AG04450 (cell line): Measurements from ENCODE around the gene ABTB1. TPM values are rescaled to one million over a fixed set of nuclear protein-coding genes. Genes with fewer than 3 reads are reported as not detected.

Experiments
- CTCF ChIA-PET: fragments of 300-600, 350-600 bp; formaldehyde crosslinking; extraction: SDS; loops from one replicate; lab custom pipeline; 2022; ENCODE audit warnings: antibody characterized with exemption, inconsistent platforms; lab: Charles Lee
- POLR2A ChIA-PET: fragments of 350-600 bp; formaldehyde crosslinking; extraction: SDS; loops from one replicate; lab custom pipeline; 2021; ENCODE audit warnings: antibody characterized with exemption, inconsistent platforms; lab: Yijun Ruan, JAX
- DNase-seq: peaks from one replicate; pipeline ENCODE4 v3.0.0-alpha.2; 2011; ENCODE audit warnings: low read depth, low spot score
- H3K27ac ChIP-seq: one replicate; pipeline ENCODE4 v1.5.1; 2012; ENCODE audit warnings: low read depth, low read length, control low read depth
- H3K27me3 ChIP-seq: one replicate; pipeline ENCODE4 v1.6.0; 2012; ENCODE audit warnings: low read length; ENCODE audit not compliant: control insufficient read depth, insufficient read depth
- H3K4me3 ChIP-seq: 2 replicates; pipeline ENCODE4 v1.5.1; 2011; ENCODE audit warnings: mild to moderate bottlenecking, low read depth, low read length, control low read depth
- H3K9me3 ChIP-seq: 2 replicates; pipeline ENCODE4 v1.5.1; 2012; ENCODE audit warnings: low read length; ENCODE audit not compliant: control insufficient read depth, insufficient read depth
- CTCF ChIP-seq: IDR thresholded peaks from 2 replicates; pipeline ENCODE4 v1.5.1; 2011; ENCODE audit warnings: low read depth, low read length, control low read depth, inconsistent platforms
- polyA plus RNA-seq: library from polyadenylated mRNA; depleted of rRNA; stranded (reverse); fragments of >200 nt; gene quantifications from 2 replicates; pipeline ENCODE4 v1.2.3, GENCODE V29; 2011

The ABTB1 gene
- polyA plus RNA-seq, 1 experiment = 15.5 TPM

- no peaks in the 10 kb centered on the region; the same call in 1 of the 2 replicates for H3K9me3 ChIP-seq
- H3K27me3 ChIP-seq = no peaks in the 10 kb centered on the region
- ChIA-PET CTCF (no interaction called here), POLR2A (no interaction called here)
- TF ChIP-seq CTCF = no peak
- no peak overlapping the region for H3K4me3 ChIP-seq
- H3K27ac ChIP-seq = no peak overlapping the region
- no peak for DNase-seq
Observed at GRCh38 chr3:127674790-127675189, 2.0 kb downstream of the ABTB1 start.

DNA sequence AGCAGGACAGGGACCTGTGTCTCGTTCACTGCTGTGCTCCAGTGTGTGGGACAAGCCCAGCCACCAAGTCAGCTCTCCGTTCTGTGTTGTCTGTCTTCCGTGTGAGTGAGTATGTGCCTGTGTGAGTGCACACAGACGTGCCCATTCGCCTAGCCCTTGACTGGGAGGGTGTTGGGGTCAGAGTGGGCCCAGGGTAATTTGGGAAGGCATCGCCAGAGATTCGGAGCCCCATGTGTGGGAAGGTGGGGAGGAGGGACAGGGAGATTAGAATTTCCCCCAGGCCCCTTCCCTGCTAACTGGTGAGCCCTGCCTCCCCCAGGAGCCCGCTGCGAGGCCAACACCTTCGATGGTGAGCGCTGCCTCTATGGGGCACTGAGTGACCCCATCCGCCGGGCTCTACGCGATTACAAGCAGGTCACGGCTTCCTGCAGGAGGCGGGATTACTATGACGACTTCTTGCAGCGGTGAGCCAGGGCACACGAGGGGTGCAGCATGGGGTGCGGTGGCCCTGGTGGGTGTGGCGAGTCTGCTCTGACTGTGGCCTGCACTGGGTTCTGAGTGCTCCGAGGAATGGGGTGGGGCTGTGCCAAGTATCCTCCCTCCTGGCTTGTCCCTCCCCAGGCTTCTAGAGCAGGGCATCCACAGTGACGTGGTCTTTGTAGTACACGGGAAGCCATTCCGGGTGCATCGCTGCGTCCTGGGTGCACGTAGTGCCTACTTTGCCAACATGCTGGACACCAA is 3.1 kb downstream of the ABTB1 start:
- POLR2A ChIA-PET = no interaction called here
- Histone ChIP-seq H3K4me3 (no peak overlapping the region), H3K27ac (no peak overlapping the region), H3K9me3 (no peaks in the 10 kb centered on the region; the same call in 1 of the 2 replicates), H3K27me3 (no peaks in the 10 kb centered on the region)
- DNase-seq = no peak
- CTCF ChIA-PET = no interaction called here
- TF ChIP-seq CTCF = no peak

DNA sequence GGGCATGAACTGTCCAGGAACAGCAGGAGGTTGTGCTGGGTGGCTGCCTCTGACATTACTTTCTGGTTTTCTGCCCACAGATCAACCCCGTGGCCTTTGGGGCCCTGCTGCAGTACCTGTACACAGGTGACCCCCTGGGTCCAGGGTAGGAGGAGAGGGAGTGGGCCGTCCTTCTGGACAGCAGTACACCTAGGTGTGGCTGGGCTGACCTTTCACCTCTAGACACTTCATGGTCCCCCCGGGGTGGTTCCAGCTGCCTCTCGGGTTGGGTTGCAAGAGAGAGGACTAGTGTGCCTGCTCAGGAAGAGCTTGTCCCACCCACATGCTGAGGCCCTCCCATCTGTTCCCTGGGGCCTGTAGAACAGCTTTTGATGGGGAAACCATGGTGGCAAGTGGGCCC is 3.7 kb downstream of the ABTB1 start:
- Histone ChIP-seq H3K4me3 (no peak overlapping the region), H3K27ac (no peak overlapping the region), H3K27me3 (no peaks in the 10 kb centered on the region), H3K9me3 (no peaks in the 10 kb centered on the region; the same call in 1 of the 2 replicates)
- DNase-seq = no peak
- CTCF ChIA-PET = no interaction called here
- no peak for TF ChIP-seq CTCF
- POLR2A ChIA-PET = no interaction called here

DNA sequence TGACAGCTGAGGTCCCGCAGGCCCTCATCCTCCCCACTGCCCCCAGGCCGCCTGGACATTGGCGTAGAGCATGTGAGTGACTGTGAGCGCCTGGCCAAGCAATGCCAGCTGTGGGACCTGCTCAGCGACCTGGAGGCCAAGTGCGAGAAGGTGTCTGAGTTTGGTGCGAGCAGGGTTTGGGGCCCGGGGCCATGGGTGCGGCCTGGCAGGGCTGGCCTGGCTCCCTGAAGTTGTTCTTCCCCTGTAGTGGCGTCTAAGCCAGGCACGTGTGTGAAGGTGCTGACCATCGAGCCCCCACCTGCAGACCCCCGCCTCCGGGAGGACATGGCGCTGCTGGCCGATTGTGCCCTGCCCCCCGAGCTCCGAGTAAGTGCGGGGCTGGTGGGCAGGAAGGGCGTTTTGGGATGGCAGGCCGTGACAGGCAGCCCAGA is 4.2 kb downstream of the ABTB1 start:
- DNase-seq = no peak
- CTCF ChIA-PET = no interaction called here
- Histone ChIP-seq H3K27ac (no peak overlapping the region), H3K27me3 (no peaks in the 10 kb centered on the region), H3K4me3 (no peak overlapping the region), H3K9me3 (no peaks in the 10 kb centered on the region; the same call in 1 of the 2 replicates)
- POLR2A ChIA-PET = no interaction called here
- TF ChIP-seq CTCF = no peak

DNA sequence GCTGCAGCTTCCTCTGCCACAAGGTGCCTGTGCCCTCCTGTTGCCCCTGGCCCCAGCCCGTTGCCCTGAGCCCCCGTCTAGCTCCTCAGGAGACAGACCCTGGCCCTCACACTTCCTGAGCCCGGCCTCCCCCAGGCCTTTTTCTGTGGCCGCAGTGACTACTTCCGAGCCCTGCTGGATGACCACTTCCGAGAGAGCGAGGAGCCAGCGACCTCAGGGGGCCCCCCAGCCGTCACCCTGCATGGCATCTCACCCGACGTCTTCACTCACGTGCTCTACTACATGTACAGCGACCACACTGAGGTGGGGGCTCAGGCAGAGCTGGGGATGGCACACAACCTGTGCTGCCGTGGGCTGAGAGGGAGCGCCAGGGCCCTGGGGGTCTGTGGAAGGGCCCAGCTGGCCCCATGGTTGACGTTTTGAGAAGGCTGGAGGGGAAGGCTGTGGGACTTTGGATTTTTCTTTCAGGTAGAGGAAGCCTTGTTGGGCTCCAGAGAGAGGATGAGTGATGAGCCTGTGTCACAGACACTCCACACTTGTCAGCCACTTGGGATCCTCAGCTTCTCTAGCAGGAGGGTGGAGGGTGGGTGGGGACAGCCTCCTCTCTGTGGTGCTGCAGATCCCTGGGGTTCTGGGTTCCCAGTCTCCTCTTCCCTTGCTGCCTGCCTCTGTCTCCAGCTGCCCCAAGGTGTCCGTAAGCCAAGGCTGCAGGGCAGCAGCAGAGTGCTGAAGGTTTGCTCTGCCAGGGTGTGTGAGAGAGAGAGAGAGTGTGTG is 5.0 kb downstream of the ABTB1 start:
- H3K4me3 ChIP-seq = no peak overlapping the region
- no peak overlapping the region for H3K27ac ChIP-seq
- POLR2A ChIA-PET = interaction anchor here (1.1 kb wide), 1 partner anchor 51 kb away, joined by 5 read pairs; no protein-coding TSS in a partner anchor
- no peak for TF ChIP-seq CTCF
- CTCF ChIA-PET = interaction anchor here (1.3 to 2.4 kb wide), 2 partner anchors 13 to 155 kb away, joined by 7 read pairs; no protein-coding TSS in a partner anchor
- no peaks in the 10 kb centered on the region; the same call in 1 of the 2 replicates for H3K9me3 ChIP-seq
- H3K27me3 ChIP-seq = no peaks in the 10 kb centered on the region
- DNase-seq = no peak
